ENCODE measurements around the gene POLR3B. TPM values are rescaled to one million over a fixed set of nuclear protein-coding genes. Genes with fewer than 3 reads are reported as not detected.

The POLR3B gene
- total RNA-seq, 1 experiment from 2014 or later: 10.7 TPM

- TF ChIP-seq, protein P1, sequence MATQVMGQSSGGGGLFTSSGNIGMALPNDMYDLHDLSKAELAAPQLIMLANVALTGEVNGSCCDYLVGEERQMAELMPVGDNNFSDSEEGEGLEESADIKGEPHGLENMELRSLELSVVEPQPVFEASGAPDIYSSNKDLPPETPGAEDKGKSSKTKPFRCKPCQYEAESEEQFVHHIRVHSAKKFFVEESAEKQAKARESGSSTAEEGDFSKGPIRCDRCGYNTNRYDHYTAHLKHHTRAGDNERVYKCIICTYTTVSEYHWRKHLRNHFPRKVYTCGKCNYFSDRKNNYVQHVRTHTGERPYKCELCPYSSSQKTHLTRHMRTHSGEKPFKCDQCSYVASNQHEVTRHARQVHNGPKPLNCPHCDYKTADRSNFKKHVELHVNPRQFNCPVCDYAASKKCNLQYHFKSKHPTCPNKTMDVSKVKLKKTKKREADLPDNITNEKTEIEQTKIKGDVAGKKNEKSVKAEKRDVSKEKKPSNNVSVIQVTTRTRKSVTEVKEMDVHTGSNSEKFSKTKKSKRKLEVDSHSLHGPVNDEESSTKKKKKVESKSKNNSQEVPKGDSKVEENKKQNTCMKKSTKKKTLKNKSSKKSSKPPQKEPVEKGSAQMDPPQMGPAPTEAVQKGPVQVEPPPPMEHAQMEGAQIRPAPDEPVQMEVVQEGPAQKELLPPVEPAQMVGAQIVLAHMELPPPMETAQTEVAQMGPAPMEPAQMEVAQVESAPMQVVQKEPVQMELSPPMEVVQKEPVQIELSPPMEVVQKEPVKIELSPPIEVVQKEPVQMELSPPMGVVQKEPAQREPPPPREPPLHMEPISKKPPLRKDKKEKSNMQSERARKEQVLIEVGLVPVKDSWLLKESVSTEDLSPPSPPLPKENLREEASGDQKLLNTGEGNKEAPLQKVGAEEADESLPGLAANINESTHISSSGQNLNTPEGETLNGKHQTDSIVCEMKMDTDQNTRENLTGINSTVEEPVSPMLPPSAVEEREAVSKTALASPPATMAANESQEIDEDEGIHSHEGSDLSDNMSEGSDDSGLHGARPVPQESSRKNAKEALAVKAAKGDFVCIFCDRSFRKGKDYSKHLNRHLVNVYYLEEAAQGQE (IDR thresholded peaks at IDR 0.05; ENCODE audit: low read depth): no peak
These were observed 30.2 kb upstream of the POLR3B start (continued) for GRCh38 chr12:106327309-106327869.

- H3K4me2 ChIP-seq (ENCODE audit: low read length): no peak overlapping the region
- no peaks in the 10 kb centered on the region for H3K27me3 ChIP-seq (ENCODE audit: insufficient read depth, low read length)
- ChIA-PET CTCF (no interaction called here), POLR2A (no interaction called here), RAD21 (ENCODE audit: low non-redundant PET in 1 of 2, low total read pairs in 2 of 2, uncharacterized antibody in 2 of 2, unreplicated experiment in 2 of 2) (no interaction called here)
- no peaks in the 10 kb centered on the region for H3K79me2 ChIP-seq (ENCODE audit: insufficient read depth, low read length)
- no peak overlapping the region for H2AFZ ChIP-seq (ENCODE audit: low read depth, low read length, poor library complexity, severe bottlenecking)
- TF ChIP-seq POLR2A (IDR thresholded peaks at IDR 0.05; ENCODE audit: borderline replicate concordance, extremely low read depth, insufficient read depth, insufficient read length) (no peak), TCF7L2 (IDR thresholded peaks at IDR 0.05; ENCODE audit: borderline replicate concordance, extremely low read depth, insufficient read depth, insufficient read length) (no peak), EZH2 (IDR thresholded peaks at IDR 0.05) (no peak), YY1 (IDR thresholded peaks at IDR 0.05; ENCODE audit: extremely low read depth, insufficient replicate concordance, low read depth, low read length) (no peak), RAD21 (IDR thresholded peaks at IDR 0.05; ENCODE audit: low read depth) (no peak)
- TF ChIP-seq, protein P2, sequence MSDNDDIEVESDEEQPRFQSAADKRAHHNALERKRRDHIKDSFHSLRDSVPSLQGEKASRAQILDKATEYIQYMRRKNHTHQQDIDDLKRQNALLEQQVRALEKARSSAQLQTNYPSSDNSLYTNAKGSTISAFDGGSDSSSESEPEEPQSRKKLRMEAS (IDR thresholded peaks at IDR 0.05): no peak
- no peaks in the 10 kb centered on the region for H3K9me2 ChIP-seq (ENCODE audit: insufficient read depth)
- BruUV-seq (replicated peaks): no TSS peak
- ATAC-seq (no peak), DNase-seq (ENCODE audit: low read depth, low spot score) (no peak)
- H3K36me3 ChIP-seq (ENCODE audit: control insufficient read depth in 1 of 2, insufficient read depth in 2 of 2, low read length in 2 of 2): no peaks in the 10 kb centered on the region
- intact Hi-C loops (cut with micrococcal nuclease): no loop called here
- no peak overlapping the region for H3K4me3 ChIP-seq (replicated peaks in 1 of 2; ENCODE audit: low read depth in 1 of 2, low read length in 2 of 2)
- no peaks in the 10 kb centered on the region for H3K9me3 ChIP-seq (ENCODE audit: control insufficient read depth in 1 of 2, insufficient read depth in 1 of 2, low read depth in 1 of 2, low read length in 2 of 2)
- no peaks in the 10 kb centered on the region for H3K4me1 ChIP-seq (ENCODE audit: control insufficient read depth in 1 of 2, insufficient read depth in 2 of 2, low read length in 2 of 2)
- no peak overlapping the region for H3K27ac ChIP-seq (ENCODE audit: low read depth, low read length)
- no peak overlapping the region for H3K9ac ChIP-seq (ENCODE audit: low read length)
- no peaks in the 10 kb centered on the region for H4K20me1 ChIP-seq (ENCODE audit: insufficient read depth)
These were observed 28.8 kb upstream of the POLR3B start for GRCh38 chr12:106328735-106329134.

All from HCT116 (cell line).